Stimulated activated CD8-positive, alpha-beta memory T cell treated with anti-CD3 and anti-CD28 coated beads, Interleukin-12 subunit alpha, Interleukin-12 subunit beta, amount 100 ng/mL, for 24 hours (primary cell): ENCODE results near the gene PLOD2.

Experiments
- DNase-seq: peaks from one replicate; pipeline ENCODE4 v3.0.0-alpha.2; 2020; ENCODE audit errors: extremely low read depth

Gene PLOD2

GRCh38 chr3:146160964-146161662 lies at the start of gene PLOD2:
Gene PLOD2 (minus strand): TSS chr3:146161184. CDS start chr3:146160989, 195 bp downstream.
- no peak for DNase-seq

DNA sequence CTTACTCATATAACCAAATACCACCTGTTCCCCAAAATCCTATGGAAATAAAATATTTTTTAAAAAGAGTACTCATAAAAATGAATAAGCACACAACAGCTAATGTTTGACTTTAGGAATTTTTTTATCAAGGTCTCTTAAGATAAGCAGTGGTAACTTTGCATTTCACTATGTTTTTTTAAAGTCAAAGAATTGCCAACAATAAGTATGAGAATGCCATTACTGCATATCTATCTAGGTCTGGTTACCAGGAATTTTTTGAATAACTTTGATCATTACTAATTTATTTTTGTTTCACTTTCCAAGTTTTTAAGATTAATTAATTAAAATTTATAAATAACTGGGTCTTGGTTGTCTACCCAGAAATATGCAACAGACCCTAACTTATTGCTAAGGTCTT lies 48.4 kb upstream of the PLOD2 start:
- DNase-seq, result no peak

- no peak for DNase-seq
Observed at GRCh38 chr3:146203776-146204175, 42.8 kb upstream of the PLOD2 start.

GRCh38 chr3:146200461-146201220 lies 39.7 kb upstream of the PLOD2 start:
- DNase-seq, result no peak

- no peak for DNase-seq
Observed at GRCh38 chr3:146199762-146200161, 38.8 kb upstream of the PLOD2 start.

- no peak for DNase-seq
Observed at GRCh38 chr3:146196789-146197188, 35.8 kb upstream of the PLOD2 start.

GRCh38 chr3:146195605-146196004 lies 34.6 kb upstream of the PLOD2 start:
- DNase-seq, result no peak

DNA sequence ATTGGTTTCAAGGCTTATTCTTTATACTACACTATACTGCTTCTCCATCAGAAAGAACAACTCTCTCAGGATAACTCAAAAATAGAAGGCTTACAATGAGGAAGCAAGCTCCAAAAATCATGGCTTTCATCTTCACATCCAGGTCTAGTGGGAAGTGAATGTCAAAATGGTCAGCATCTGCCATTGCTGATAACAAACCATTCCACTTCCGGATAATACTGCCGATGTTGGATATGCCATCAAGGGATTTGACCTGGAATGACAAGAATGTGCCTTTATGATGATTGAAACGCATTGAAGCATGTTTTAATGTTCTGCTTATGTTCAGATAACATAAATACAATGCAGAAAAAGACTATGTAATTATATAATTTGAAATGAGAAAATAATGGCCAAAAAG lies 34.0 kb upstream of the PLOD2 start:
- no peak for DNase-seq

DNA sequence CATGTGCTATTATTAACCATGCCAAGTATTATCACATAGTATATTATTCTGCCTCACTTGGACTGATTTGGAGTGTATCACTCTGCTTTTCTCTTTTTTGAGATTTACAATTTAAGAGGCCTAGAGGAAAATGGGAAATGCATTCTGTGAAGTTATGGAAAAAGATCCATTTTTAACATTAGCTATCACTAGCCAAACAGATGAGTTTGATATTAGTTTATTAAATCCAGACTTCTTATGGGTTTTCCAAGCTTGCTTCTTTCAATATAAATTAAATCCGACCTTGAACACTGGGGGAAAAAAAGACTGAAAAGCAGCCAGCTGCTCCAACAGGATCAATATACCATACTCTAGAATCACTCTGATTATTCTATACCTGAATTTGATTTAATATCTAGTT lies 30.1 kb upstream of the PLOD2 start:
- DNase-seq, result no peak

DNA sequence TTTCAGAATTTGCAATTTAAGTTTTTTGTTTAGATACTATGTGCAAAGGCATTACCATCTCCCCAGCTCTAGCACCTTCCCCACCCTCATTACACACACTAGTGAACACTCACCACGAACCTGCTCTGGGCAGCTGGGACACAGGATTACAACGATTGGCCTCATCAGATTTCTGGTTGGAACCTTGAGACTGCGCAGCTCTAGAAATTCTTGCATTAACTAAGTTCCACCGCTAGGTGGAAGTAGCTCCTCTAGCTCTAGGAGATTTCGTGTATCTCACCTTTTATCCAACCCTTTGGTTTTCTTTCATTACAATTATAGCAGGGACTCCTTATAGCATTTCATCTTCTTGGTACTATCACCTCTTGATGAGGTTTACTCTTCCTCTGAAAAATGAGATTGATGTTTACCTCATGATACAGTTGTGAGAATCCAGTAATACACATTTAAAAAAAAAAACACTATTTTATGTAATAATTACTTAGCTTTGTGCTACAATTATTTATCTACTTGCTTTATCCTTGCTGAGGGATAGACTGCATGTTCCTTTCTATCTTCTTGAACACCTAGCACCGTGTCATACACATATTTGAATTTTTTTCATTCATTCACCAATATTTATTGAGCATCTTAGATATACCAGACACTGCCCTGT lies 28.7 kb upstream of the PLOD2 start:
- no peak for DNase-seq

DNA sequence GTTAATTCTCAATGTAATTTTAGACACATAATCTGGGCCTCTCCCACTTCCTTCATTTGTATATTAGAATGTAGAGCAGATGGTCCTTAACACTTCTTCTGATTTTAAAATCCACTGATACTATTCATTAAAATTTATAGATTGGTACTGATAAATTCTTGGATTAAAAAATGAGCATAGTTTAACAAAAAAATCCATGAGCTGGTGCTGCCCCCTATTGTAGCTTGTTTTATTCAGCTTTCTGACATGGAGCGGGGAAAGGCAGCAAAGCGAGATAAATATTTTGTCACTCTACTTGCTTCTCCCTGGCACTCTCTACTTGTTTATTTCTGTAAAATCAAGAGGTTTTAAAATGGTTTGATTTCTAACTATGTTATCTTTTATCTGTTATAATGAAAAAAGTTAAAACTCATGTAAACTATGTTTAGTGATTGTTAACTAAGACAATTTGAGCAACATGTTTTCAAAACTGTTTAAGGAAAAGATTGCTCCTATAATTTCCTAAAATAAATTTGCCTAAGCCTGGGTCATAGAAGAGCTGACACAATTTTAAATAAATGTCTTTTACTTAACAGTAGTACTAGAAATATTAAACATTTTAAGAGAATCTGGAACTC lies 26.5 kb upstream of the PLOD2 start:
- no peak for DNase-seq

DNA sequence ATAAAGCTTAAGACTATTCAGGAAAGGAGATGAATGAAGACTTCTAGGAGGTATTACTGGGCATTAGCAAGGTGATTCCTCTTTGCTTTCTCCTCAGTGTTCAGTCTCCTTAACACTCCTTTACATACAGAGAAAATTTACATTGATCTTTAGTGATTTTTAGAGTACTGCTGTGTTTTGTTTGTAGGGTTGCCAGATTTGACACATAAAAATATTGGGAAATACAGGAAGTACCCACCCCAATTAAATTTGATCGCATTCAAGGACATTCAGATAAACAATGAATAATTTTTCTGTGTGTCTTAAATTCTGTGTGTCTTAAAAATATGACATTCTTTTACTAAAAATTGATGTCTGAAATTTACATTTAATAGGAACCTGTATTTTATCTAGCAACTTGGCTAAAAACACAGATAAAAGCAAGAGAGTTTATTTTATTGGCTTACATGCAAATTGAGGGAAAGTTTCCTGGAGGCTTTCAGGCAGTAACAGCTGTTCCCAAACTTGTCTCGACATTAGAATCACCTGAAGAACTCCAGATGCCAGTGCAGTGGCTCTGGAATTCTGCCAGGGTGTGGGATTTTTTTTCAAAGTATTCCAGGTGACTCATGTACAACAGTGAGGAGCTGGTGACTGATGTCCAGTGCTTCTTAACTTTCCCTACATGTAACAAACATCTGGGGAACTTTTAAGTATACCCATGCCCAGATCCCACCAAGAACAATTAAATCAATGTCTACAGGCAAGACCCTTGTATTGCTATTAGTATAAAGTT lies 23.4 kb upstream of the PLOD2 start:
- no peak for DNase-seq

DNA sequence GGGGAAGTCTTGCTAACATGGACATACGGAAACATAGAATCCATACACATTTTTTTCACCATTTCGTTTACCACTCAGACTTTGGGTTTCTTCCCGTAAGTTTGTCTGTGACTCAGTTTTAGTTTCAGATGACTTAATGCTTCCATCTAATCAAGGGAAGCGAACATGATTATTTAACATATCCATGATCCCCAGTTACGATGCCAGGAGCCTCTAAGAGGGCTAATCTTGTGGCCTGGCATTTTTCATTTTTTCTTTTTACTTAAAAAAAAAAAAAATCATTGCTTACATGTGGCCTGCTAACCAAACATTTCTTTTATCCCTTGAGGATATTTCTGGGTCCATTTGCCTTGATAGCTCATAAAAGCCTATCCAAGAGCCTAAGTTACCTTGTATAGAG lies 20.2 kb upstream of the PLOD2 start:
- DNase-seq, result no peak

DNA sequence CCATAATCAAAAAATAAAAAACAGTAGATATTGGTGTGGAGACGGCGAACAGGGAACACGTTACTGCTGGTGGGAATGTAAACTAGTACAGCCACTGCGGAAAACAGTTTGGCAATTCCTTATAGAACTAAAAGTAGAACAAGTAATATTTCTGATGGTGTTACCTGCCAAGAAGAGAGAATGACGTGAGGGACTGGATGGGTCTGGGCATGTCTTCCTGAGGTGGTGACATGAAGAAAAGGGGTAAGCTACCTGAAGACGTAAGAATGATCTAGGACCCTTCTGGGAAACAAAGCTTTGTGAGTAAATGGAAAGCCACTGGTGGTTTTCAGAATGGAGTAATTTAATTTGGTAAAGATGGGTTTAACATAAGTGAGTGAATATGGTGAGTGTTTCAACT lies 19.4 kb upstream of the PLOD2 start:
- no peak for DNase-seq

- no peak for DNase-seq
Observed at GRCh38 chr3:146178006-146178689, 17.2 kb upstream of the PLOD2 start.

DNA sequence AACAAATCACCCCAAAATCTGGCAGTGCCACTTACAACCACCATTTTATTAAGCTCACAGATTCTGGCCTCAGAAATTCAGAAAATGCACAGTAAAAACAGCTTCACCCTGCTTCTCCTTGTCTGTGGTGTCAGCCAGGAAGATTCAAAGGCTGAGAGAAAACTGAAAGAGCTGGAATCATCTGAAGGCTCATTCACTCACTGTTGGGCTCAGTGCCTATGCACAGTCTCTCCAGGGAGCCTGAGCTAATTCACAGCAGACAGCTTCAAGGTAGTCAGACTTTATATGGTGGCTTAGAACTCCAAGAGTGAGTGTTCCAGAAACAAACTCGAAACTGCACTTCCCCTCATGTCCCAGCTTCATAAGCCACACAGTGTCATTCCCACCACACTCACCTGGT lies 16.5 kb upstream of the PLOD2 start:
- no peak for DNase-seq

GRCh38 chr3:146177072-146177471 lies 16.1 kb upstream of the PLOD2 start:
- no peak for DNase-seq

DNA sequence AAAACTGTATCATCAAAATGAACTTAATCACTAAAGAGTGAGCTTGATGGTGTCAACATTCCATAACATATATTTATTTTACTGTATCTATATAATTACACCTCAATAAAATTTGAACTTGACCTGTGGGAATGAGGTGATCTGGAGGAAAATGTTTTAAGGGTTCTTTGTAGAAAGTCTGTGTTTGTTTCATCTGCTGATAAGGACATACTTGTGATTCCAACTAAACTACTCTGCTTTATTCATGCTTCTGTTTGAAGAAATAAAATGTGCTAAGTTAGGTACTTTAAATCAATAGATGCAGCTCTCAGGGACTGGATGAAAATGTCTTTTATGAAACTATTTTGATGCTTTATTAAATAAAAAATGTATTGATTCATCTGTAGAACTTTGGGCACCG lies 11.6 kb upstream of the PLOD2 start:
- no peak for DNase-seq

DNA sequence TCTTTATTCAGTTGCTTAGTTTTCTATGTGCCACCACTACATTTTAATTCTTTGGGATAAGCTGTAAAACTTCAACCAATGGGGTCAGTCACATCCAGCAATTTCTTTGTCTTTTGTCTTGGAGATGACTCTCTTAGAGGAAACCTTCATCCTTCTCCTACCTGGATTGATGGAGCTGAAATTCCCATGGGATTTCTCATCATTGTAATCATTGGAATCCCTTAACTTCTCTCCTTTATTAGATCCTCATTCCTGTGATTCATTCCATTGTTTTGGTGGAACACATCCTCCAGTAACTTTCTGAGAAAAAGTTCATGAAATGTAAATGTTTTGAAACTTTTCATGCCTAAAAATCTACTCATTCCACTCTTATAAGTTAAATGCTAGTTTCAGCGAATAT lies 9.6 kb upstream of the PLOD2 start:
- DNase-seq, result no peak

DNA sequence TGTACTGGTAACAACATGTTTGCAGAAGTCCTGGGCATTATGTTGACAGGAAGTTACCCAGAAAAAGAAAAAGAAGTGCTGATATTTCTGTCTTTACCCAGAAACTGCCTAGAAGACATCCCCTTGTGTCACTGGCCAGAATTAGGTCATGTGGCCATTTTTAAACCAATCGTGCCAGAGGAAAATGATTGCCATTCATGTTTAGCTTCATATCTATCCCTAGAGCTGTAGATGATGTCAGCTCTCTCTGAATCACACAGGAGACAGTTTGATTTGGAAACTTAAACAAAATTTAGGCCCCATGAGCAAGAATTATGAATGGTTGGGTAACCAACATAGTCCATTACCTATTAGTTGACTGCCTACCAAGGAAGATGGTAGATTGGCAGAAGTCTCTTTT lies 8.9 kb upstream of the PLOD2 start:
- DNase-seq, result no peak

- no peak for DNase-seq
Observed at GRCh38 chr3:146166826-146167225, 5.8 kb upstream of the PLOD2 start.
